ELR (cell line): Measurements from ENCODE around the gene SPARC.
A peak's percentile ranks its signal among the peaks of the same experiment; 100 is the strongest.

ENCODE experiments used
- DNase-seq: peaks from one replicate; pipeline ENCODE4 v3.0.0-alpha.2; 2015; ENCODE audit warnings: low read depth

SPARC gene

GRCh38 chr5:151678713-151679112 is 8.0 kb downstream of the SPARC start:
- no peak for DNase-seq

- peak; percentile 65 for DNase-seq
Observed at GRCh38 chr5:151677776-151678545, 8.8 kb downstream of the SPARC start.

- no peak for DNase-seq
Observed at GRCh38 chr5:151676719-151677118, 10.0 kb downstream of the SPARC start.

GRCh38 chr5:151676314-151676712 is 10.4 kb downstream of the SPARC start:
- DNase-seq: no peak

- DNase-seq: peak; percentile 85
Observed at GRCh38 chr5:151675611-151676313, 11.0 kb downstream of the SPARC start.

GRCh38 chr5:151674626-151675610 is 11.8 kb downstream of the SPARC start:
- DNase-seq: no peak

GRCh38 chr5:151673421-151673820 is 13.3 kb downstream of the SPARC start:
- DNase-seq: no peak

GRCh38 chr5:151672516-151672915 is 14.2 kb downstream of the SPARC start:
- no peak for DNase-seq

- peak; percentile 69 for DNase-seq
Observed at GRCh38 chr5:151671950-151672349, 14.8 kb downstream of the SPARC start.

- no peak for DNase-seq
Observed at GRCh38 chr5:151670953-151671636, 15.6 kb downstream of the SPARC start.

- DNase-seq: no peak
Observed at GRCh38 chr5:151670083-151670686, 16.5 kb downstream of the SPARC start.

GRCh38 chr5:151667083-151667482 is 19.6 kb downstream of the SPARC start:
- DNase-seq: no peak

- no peak for DNase-seq
Observed at GRCh38 chr5:151665613-151666012, 21.1 kb downstream of the SPARC start.

GRCh38 chr5:151664694-151665585 is 21.8 kb downstream of the SPARC start:
- DNase-seq: peak; percentile 73

- DNase-seq: no peak
Observed at GRCh38 chr5:151663617-151664293, 23.0 kb downstream of the SPARC start.

GRCh38 chr5:151662805-151663204 is 23.9 kb downstream of the SPARC start:
- no peak for DNase-seq

GRCh38 chr5:151661968-151662732 is 24.6 kb downstream of the SPARC start:
- DNase-seq: no peak

- peak; percentile 91 for DNase-seq
Observed at GRCh38 chr5:151660616-151661495, 25.9 kb downstream of the SPARC start.
